ENCODE data around the gene B4GALT1. TPM values are rescaled to one million over a fixed set of nuclear protein-coding genes. Genes with fewer than 3 reads are reported as not detected.
A peak's percentile ranks its signal among the peaks of the same experiment; 100 is the strongest.

The B4GALT1 gene
- polyA plus RNA-seq, 1 donor from 2014 or later, result 55.1 TPM

DNA sequence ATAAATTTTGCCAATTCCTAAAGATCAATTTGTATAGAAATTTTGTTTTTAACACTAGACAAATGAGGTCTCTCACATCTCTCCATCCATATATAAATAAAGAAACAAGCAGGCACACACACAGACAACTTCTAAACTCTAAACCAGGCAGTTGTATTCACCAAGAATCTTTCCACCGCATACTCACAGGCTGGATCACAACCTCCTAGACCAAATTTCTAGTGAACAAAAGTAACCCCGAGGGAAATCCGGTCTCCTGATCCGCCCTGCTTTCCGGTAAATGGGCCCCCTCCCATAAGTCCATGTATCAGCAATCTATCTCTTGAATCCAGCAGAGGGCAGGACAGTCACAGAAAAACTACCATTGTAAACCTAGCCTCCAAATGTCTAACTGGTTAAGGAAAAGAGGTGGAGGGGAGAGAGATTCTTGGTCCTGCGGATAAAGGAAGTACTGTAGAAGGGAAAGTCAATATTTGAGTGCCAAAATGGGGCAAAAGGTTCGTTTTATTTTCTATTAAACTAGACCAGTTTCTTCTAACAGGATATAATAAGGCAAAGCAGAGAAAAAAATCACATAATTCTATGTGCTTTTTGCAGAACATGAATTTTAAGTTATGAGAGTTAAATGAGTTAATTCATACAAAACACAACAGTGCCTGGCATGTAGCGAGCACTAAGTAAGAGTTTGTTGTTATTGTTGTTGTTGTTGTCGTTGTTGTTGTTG, 85.8 kb downstream of the B4GALT1 start:
- Mint-ChIP-seq H3K27ac (no peak overlapping the region), H3K9me3 (no peaks in the 10 kb centered on the region), H3K4me3 (no peak overlapping the region), H3K27me3 (no peaks in the 10 kb centered on the region), H3K4me1 (peaks cover 23 to 30% (median 24%) of the 10 kb centered on the region in 3 donors), H3K36me3 (no peaks in the 10 kb centered on the region)

DNA sequence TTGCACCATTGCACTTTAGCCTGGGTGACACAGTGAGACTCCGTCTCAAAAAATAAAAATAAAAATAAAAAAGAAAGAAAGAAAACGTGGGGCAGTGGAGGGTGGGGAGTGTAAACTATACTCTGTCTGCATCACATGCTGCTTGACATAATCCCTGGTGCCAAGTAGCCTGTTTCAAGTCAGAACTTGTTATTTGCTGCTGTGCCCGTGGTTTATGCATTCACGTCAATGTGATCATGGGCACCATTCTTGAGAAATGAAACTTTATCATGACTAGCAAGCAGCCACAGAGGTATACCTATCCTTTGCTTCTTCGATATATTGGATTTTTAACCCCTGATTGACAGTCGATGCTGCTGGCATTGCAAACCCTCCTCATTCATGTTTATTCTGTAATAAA, 86.6 kb downstream of the B4GALT1 start:
- H3K4me1 Mint-ChIP-seq, result peaks cover 26 to 34% (median 29%) of the 10 kb centered on the region in 3 donors
- H3K27me3 Mint-ChIP-seq, result no peaks in the 10 kb centered on the region
- H3K9me3 Mint-ChIP-seq, result no peaks in the 10 kb centered on the region
- H3K4me3 Mint-ChIP-seq, result no peak overlapping the region
- no peaks in the 10 kb centered on the region for H3K36me3 Mint-ChIP-seq
- no peak overlapping the region for H3K27ac Mint-ChIP-seq

DNA sequence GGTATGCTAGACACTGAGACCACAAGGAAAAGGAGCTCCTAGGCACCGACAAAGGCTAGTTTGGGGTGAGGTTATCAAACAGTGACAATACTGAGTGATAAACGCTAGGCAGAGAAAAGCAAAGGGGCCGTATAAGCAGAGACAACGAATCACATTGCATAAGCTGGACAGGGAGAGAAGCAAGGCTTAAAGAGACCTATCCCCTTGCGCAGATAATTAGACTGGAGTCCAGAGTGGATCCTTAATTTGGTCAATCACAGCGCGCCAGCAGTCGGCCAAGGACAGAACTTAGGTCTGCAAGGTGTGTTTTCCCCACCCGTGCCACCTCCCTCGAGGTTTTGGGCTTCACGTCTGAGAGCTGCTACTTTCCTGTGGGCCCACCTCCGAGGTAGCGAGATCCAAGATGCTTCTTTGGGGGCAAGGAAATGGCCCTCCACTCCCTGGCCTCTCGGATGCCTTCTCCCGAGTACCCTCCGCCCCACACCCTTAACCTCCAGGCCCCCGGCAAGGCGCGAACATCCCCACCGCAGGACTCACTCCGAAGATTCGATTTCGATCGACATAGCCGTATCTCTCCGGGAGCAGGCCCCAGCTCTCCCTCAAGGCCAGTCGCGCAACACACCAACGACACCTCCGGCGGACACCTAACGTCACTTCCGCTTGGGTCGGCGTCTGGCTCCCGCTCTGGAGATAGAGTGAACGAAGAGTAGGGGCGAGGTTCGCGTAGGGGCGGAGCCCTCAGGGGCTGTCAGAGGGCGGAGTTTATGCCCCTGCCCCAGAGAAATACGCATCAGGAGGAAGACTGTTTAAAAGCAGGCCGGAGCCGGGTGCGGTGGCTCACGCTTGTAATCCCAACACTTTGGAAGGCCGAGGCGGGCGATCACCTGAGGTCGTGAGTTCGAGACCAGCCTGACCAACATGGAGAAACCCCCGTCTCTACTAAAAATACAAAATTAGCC, 90.8 kb downstream of the B4GALT1 start, which contains the start of gene SMU1:
Gene SMU1 (minus strand): TSS at position 629 of the 959 bp plus-strand sequence. CDS start 66 bp downstream, at position 563.
- no peaks in the 10 kb centered on the region for H3K9me3 Mint-ChIP-seq
- H3K27ac Mint-ChIP-seq, result peak within 1 kb of the TSS; percentile 95 to 100 (median 99)
- H3K36me3 Mint-ChIP-seq, result peaks cover 1% of the 10 kb centered on the region
- H3K4me3 Mint-ChIP-seq, result peak within 1 kb of the TSS; percentile 94 to 99 (median 98)
- H3K27me3 Mint-ChIP-seq, result no peaks in the 10 kb centered on the region
- peaks cover 20 to 22% (median 21%) of the 10 kb centered on the region in 3 donors for H3K4me1 Mint-ChIP-seq

DNA sequence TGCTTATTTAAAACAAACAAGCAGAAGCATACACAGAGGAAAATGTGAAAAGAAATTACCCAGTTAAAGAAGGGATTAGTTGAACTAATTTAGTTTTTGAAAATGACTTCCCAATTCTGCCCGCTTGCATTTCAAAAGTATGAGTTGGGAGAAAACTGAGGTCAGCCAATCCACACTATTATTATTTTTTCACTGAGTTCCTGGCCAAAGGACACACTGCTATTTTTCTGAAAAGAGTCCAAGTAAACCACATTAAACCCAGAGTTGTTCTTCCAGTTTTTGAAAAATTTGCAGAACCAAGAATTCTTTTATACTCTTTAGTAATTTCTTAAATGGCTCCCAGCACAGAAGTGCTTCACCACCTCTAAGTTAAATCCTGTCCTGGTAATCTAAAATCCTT, 98.1 kb downstream of the B4GALT1 start:
- H3K27me3 Mint-ChIP-seq, result no peaks in the 10 kb centered on the region
- H3K4me1 Mint-ChIP-seq, result peaks cover 22 to 31% (median 26%) of the 10 kb centered on the region in 3 donors
- H3K9me3 Mint-ChIP-seq, result no peaks in the 10 kb centered on the region
- H3K27ac Mint-ChIP-seq, result no peak overlapping the region
- H3K36me3 Mint-ChIP-seq, result peaks cover 5% of the 10 kb centered on the region
- H3K4me3 Mint-ChIP-seq, result no peak overlapping the region

GRCh38 chr9:33065157-33066076, 101.7 kb downstream of the B4GALT1 start:
- Mint-ChIP-seq H3K27ac (peak overlapping the region; percentile 50 to 72 (median 60)), H3K4me1 (peaks cover 13 to 24% (median 17%) of the 10 kb centered on the region in 3 donors), H3K36me3 (peaks cover 3% of the 10 kb centered on the region), H3K9me3 (no peaks in the 10 kb centered on the region), H3K4me3 (peak overlapping the region; percentile 51 to 90 (median 65)), H3K27me3 (no peaks in the 10 kb centered on the region)

Other genes with a start within 250 kb of the B4GALT1 start
- 21.3 TPM for gene APTX, start 165.7 kb downstream of the B4GALT1 start, polyA plus RNA-seq
- gene DNAJA1, start 142.1 kb downstream of the B4GALT1 start, polyA plus RNA-seq, result 77.1 TPM
- 19.3 TPM for gene SMU1, start 90.7 kb downstream of the B4GALT1 start, polyA plus RNA-seq
- gene SPINK4, start 72.8 kb upstream of the B4GALT1 start, polyA plus RNA-seq, result not detected
- 89.3 TPM for gene BAG1, start 97.4 kb upstream of the B4GALT1 start, polyA plus RNA-seq
- 43.8 TPM for gene CHMP5, start 97.7 kb upstream of the B4GALT1 start, polyA plus RNA-seq
- 57.9 TPM for gene NFX1, start 123.2 kb upstream of the B4GALT1 start, polyA plus RNA-seq
- not detected for gene AQP7, start 235.2 kb upstream of the B4GALT1 start, polyA plus RNA-seq